Small intestine (tissue), 7 donors: Measurements from ENCODE around the gene TMEM175. TPM values are rescaled to one million over a fixed set of nuclear protein-coding genes. Genes with fewer than 3 reads are reported as not detected.
"Not testable (repeated sequence)": the region's sequence is repeated elsewhere in the genome, so short reads cannot be mapped to it uniquely, and the experiment has no call there.

Experiments
- DNase-seq, 2 donors: peaks; one replicate each; pipeline versions ENCODE4 v3.0.0 to v3.0.0-alpha.2; 2013
- FAIRE-seq: peaks from 2 replicates; lab custom pipeline; 2012; peaks lifted over from hg19 to GRCh38; lab: Jason Lieb, UNC
- H3K27ac ChIP-seq, 3 donors: one replicate each; pipeline ENCODE4 v1.5.1; 2013; ENCODE audit warnings: low read length in 2 of 3, mild to moderate bottlenecking in 2 of 3, control low read depth in 1 of 3, inconsistent platforms in 1 of 3, low read depth in 1 of 3, moderate library complexity in 1 of 3
- H3K27me3 ChIP-seq, 3 donors: one replicate each; pipeline ENCODE4 v1.6.1; 2013; ENCODE audit warnings: low read length in 3 of 3, inconsistent platforms in 1 of 3; ENCODE audit not compliant: control insufficient read depth in 3 of 3, insufficient read depth in 3 of 3
- H3K36me3 ChIP-seq, 3 donors: one replicate each; pipeline ENCODE4 v1.6.1; 2013; ENCODE audit warnings: low read length in 3 of 3, inconsistent platforms in 1 of 3, low read depth in 1 of 3, mild to moderate bottlenecking in 1 of 3, moderate library complexity in 1 of 3; ENCODE audit not compliant: control insufficient read depth in 3 of 3, insufficient read depth in 2 of 3
- H3K4me1 ChIP-seq, 3 donors: one replicate each; pipeline ENCODE4 v1.6.1; 2013; ENCODE audit warnings: low read length in 2 of 3, inconsistent platforms in 1 of 3, low read depth in 1 of 3, mild to moderate bottlenecking in 1 of 3, moderate library complexity in 1 of 3; ENCODE audit not compliant: control insufficient read depth in 3 of 3, insufficient read depth in 2 of 3
- H3K4me3 ChIP-seq, 3 donors: one replicate each; pipeline ENCODE4 v1.5.1; 2013; ENCODE audit warnings: low read length in 3 of 3, control low read depth in 1 of 3, inconsistent platforms in 1 of 3, low read depth in 1 of 3, mild to moderate bottlenecking in 1 of 3, moderate library complexity in 1 of 3
- H3K9me3 ChIP-seq, 2 donors: one replicate each; pipeline ENCODE4 v1.6.1; 2013; ENCODE audit warnings: low read depth in 1 of 2, low read length in 1 of 2; ENCODE audit not compliant: control insufficient read depth in 2 of 2, insufficient read depth in 1 of 2
- WGBS, 3 donors: extraction: QIAGEN DNeasy Blood & Tissue Kit; methylation state at CpG; one replicate each; pipeline ENCODE4 v1.1.7; 2013; 5-methylcytosine and 5-hydroxymethylcytosine counted together
- polyA plus RNA-seq, 4 donors: library from polyadenylated mRNA; stranded (reverse) in 3 of 4; unstranded in 1 of 4; fragments of 200-250 nt in 3 of 4; fragments of 120-200 nt in 1 of 4; gene quantifications; one replicate each; pipeline versions ENCODE4 v1.2.1 to v1.2.3, GENCODE V29; 2013
- donor health status: healthy with polysubstance abuse.
- donor health status: control.
- donor health status: control.
- donor health status: Bipolar disorder and iron deficiency.
- donor health status: healthy.

TMEM175 gene
- polyA plus RNA-seq, 4 donors: 23.1 to 29.5 (median 24.3) TPM

GRCh38 chr4:925771-926500 is 6.3 kb upstream of the TMEM175 start:
- no peak for DNase-seq
- WGBS, 3 donors: 80 to 83% (median 82%) methylated on average over 26 of the region's 26 CpGs
- no peak overlapping the region for H3K27ac ChIP-seq
- H3K4me1 ChIP-seq: peaks cover 2 to 19% (median 17%) of the 10 kb centered on the region in 3 donors
- peaks cover 0 to 38% (median 0%) of the 10 kb centered on the region in 3 donors for H3K36me3 ChIP-seq
- no peaks in the 10 kb centered on the region for H3K9me3 ChIP-seq
- no peak overlapping the region for H3K4me3 ChIP-seq
- no peak for FAIRE-seq
- no peaks in the 10 kb centered on the region for H3K27me3 ChIP-seq

GRCh38 chr4:926538-926937 is 5.7 kb upstream of the TMEM175 start:
- FAIRE-seq (no peak), DNase-seq (peak; percentile 13 to 47)
- WGBS, 3 donors: 85 to 89% (median 85%) methylated on average over 13 to 17 of the region's 17 CpGs

DNA sequence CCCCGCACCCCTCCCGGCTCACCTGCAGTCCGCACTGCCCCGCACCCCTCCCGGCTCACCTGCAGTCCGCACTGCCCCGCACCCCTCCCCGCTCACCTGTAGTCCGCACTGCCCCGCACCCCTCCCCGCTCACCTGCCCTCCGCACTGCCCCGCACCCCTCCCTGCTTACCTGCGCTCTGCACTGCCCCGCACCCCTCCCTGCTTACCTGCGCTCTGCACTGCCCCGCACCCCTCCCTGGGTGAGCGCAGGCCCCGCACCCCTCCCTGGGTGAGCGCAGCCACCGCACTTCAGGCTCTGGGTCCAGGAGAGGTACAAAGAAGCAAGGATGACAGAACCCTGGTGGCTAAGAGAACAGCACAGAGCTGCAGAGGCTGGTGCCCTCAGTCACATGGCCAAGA is 4.7 kb upstream of the TMEM175 start:
- not testable (repeated sequence) for H3K4me3 ChIP-seq, H3K9me3 ChIP-seq, FAIRE-seq, H3K27ac ChIP-seq, DNase-seq, H3K27me3 ChIP-seq
- peaks cover 0 to 31% (median 0%) of the 10 kb centered on the region in 3 donors for H3K36me3 ChIP-seq
- 69 to 93% (median 85%) methylated on average over 20 to 21 of the region's 21 CpGs for WGBS, 3 donors
- peaks cover 2 to 21% (median 17%) of the 10 kb centered on the region in 3 donors for H3K4me1 ChIP-seq

More at GRCh38 chr4:926538-926937, 5.7 kb upstream of the TMEM175 start:
- peaks cover 0 to 34% (median 0%) of the 10 kb centered on the region in 3 donors for H3K36me3 ChIP-seq
- no peaks in the 10 kb centered on the region for H3K9me3 ChIP-seq
- no peaks in the 10 kb centered on the region for H3K27me3 ChIP-seq
- H3K27ac ChIP-seq: no peak overlapping the region
- H3K4me1 ChIP-seq: peaks cover 2 to 21% (median 17%) of the 10 kb centered on the region in 3 donors
- no peak overlapping the region for H3K4me3 ChIP-seq

DNA sequence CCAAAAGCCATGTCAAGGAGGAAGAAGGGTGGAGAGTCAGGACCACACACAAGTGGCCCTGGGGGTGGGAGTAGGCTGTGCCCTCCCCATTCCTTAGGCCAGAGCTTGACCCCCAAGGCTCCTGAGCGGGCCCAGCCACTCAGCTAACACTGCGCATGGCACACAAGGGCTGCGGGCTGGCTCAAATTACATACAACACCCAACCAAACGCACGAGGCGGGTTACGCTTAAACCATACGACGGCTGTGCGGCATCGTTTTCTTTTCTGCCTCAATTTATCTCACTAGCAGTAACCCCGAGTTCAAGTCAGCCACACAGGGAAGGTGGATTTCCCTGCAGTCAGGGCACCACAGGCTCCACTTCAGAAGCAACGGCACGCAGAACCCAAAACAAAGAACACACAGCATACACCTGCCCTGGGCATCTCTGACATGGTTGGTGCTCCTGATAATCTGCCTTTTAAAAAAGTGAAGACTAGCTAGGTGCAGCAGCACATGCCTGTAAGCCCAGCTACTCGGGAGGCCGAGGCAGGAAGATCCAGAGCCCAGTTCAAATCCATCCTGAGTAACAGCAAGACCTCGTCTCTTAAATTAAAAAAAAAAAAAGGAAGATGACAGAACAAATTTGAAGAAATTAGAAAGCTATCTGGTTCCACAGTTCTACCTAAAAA is 3.0 kb upstream of the TMEM175 start:
- peaks cover 4 to 26% (median 20%) of the 10 kb centered on the region in 3 donors for H3K4me1 ChIP-seq
- no peak for FAIRE-seq
- peaks cover 0 to 21% (median 0%) of the 10 kb centered on the region in 3 donors for H3K36me3 ChIP-seq
- WGBS, 3 donors: 80 to 87% (median 85%) methylated on average over 17 of the region's 17 CpGs
- H3K27ac ChIP-seq: no peak overlapping the region
- no peaks in the 10 kb centered on the region for H3K9me3 ChIP-seq
- no peak for DNase-seq
- no peak overlapping the region for H3K4me3 ChIP-seq
- H3K27me3 ChIP-seq: no peaks in the 10 kb centered on the region

GRCh38 chr4:930028-930551 is 2.2 kb upstream of the TMEM175 start:
- no peaks in the 10 kb centered on the region for H3K27me3 ChIP-seq
- H3K4me3 ChIP-seq: peak overlapping the region in 1 of 3 donors; percentile 92
- H3K9me3 ChIP-seq: no peaks in the 10 kb centered on the region
- peak; percentile 64 to 75 for DNase-seq
- H3K4me1 ChIP-seq: peaks cover 4 to 26% (median 16%) of the 10 kb centered on the region in 3 donors
- WGBS, 3 donors: 0 to 23% (median 4%) methylated on average over 3 of the region's 3 CpGs
- no peak for FAIRE-seq
- peaks cover 0 to 19% (median 0%) of the 10 kb centered on the region in 3 donors for H3K36me3 ChIP-seq
- H3K27ac ChIP-seq: peak overlapping the region in 2 of 3 donors; percentile 87 to 89

GRCh38 chr4:930827-931193 is 1.4 kb upstream of the TMEM175 start:
- Histone ChIP-seq H3K9me3 (no peaks in the 10 kb centered on the region), H3K4me3 (peak overlapping the region in 2 of 3 donors; percentile 92 to 99), H3K4me1 (peaks cover 4 to 26% (median 15%) of the 10 kb centered on the region in 3 donors), H3K27me3 (no peaks in the 10 kb centered on the region), H3K36me3 (peaks cover 0 to 15% (median 0%) of the 10 kb centered on the region in 3 donors), H3K27ac (peak overlapping the region; percentile 87 to 98 (median 98))
- DNase-seq (peak in 1 of 2 donors; percentile 44), FAIRE-seq (no peak)
- WGBS, 3 donors: 12 to 41% (median 23%) methylated on average over 7 of the region's 7 CpGs

DNA sequence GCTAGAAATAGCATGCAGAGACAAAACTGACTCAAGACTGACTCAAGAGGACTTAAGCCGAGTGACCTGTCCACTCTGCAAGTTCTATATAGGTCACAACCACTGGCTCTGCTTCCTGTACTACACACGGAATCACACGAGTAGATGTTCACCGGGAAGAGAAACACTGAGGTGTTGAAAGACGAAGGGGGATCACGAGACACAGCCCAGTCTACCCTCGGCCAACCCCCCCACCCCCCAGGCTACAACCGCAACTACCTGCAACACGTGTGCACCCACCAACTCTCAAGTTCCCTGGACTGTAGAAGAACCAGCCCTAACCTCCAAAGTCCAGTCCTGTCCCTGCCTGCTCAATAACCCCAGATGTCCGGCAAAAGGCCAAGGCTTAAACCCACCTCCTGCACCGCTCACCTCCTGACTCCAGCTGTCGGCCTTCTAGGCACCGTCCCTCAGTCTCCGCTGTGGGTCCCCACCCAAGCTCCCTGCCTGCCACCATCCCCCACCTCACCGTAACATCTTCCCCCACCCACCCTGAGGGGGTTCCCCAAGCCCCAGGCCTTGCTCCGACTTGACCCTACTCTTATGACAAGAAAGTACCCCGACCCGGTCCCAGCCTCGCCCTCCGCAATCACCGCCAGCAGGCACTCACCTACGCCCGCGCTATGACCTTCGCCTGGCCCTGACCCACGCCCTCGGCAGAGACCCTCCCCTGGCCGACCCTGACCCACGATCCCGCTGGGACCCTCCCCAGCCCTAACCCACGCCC is 883 bp upstream of the TMEM175 start:
- WGBS, 3 donors: 1 to 2% (median 2%) methylated on average over 30 to 31 of the region's 31 CpGs

GRCh38 chr4:932713-933070 is 432 bp downstream of the TMEM175 start:
- peaks cover 4 to 26% (median 13%) of the 10 kb centered on the region in 3 donors for H3K4me1 ChIP-seq
- peaks cover 0 to 9% (median 0%) of the 10 kb centered on the region in 3 donors for H3K36me3 ChIP-seq
- peak overlapping the region; percentile 58 to 99 (median 75) for H3K4me3 ChIP-seq
- peak overlapping the region; percentile 62 to 98 (median 88) for H3K27ac ChIP-seq
- FAIRE-seq: no peak
- 2 to 5% (median 4%) methylated on average over 11 of the region's 11 CpGs for WGBS, 3 donors
- DNase-seq: no peak
- no peaks in the 10 kb centered on the region for H3K27me3 ChIP-seq
- no peaks in the 10 kb centered on the region for H3K9me3 ChIP-seq

More for the DNA sequence above, 883 bp upstream of the TMEM175 start:
- Histone ChIP-seq H3K27me3 (no peaks in the 10 kb centered on the region), H3K4me1 (peaks cover 4 to 26% (median 13%) of the 10 kb centered on the region in 3 donors), H3K27ac (peak overlapping the region; percentile 87 to 98 (median 98)), H3K9me3 (no peaks in the 10 kb centered on the region), H3K36me3 (peaks cover 0 to 10% (median 0%) of the 10 kb centered on the region in 3 donors), H3K4me3 (peak overlapping the region; percentile 92 to 99 (median 99))
- FAIRE-seq: no peak
- peak; percentile 44 to 78 for DNase-seq
